Heart left ventricle (tissue), 13 donors: Measurements from ENCODE around the gene CCL1.

Experiments used
- POLR2A ChIP-seq, 2 donors: fragments of 450-650 bp; IDR thresholded peaks; one replicate each; pipeline ENCODE4 v1.6.1; 2017; ENCODE audit warnings: antibody characterized with exemption in 2 of 2, mild to moderate bottlenecking in 2 of 2, moderate library complexity in 2 of 2
- TF ChIP-seq, protein P1 (sequence below), 12 donors: fragments of 200-600 bp; sonication (generic) in 4 of 12; IDR thresholded peaks; one replicate each; pipeline versions ENCODE4 v1.5.0 to v1.8.0; 2018 to 2022; ENCODE audit warnings: antibody characterized with exemption in 12 of 12, mild to moderate bottlenecking in 5 of 12
- donor health status: ischemic (EF 13 %, LVEDD 7.1; RV severe dilation, severe dysfunction).
- donor health status: DM: no; HTN: yes; CAD: no.
- donor health status: DM: no; HTN: no; CAD: no.
- donor health status: ischemic (EF 25% LVEDD 6.9; RV normal size, moderate dysfunction).
- donor health status: ischemic (EF 25% LVEDD 5.7; RV mildly dilated, moderate dysfunction).
- donor health status: ischemic (EF 35%, LVEDD 5.7; RV mildly dilated, moderate dysfunction).
- donor health status: nonischemic (EF 11% LVEDD 7.7; RV severe dilation, severe dysfunction).
- donor health status: DM: yes; HTN: yes; CAD: no.
- donor health status: PGD.
- donor health status: ischemic (EF 29% LVEDD 5.4; RV normal size, mild dysfunction).
- donor health status: nonischemic (EF 23%, LVEDD 6.1; RV moderate dilation, normal function).

DNA sequence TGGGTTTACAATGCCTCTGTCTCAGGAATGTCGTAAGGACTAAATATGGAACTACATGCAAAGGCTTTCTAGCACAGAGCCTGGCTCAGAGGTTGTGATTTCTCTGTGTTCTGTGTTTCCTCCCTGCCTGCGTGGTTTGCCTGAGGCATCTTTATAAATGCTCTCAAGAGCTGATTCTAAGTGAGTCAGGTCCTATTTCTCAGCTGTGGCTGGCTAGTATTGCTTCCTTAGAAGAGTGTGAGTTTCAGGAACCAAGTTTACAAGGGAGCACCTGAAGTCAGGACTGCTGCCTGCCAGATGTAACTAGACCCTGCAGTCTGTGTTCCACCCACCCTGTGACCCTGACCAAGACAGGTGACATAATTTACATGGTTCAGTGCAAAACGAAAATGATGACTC lies 8.0 kb upstream of the CCL1 start:
- TF ChIP-seq, protein P1, sequence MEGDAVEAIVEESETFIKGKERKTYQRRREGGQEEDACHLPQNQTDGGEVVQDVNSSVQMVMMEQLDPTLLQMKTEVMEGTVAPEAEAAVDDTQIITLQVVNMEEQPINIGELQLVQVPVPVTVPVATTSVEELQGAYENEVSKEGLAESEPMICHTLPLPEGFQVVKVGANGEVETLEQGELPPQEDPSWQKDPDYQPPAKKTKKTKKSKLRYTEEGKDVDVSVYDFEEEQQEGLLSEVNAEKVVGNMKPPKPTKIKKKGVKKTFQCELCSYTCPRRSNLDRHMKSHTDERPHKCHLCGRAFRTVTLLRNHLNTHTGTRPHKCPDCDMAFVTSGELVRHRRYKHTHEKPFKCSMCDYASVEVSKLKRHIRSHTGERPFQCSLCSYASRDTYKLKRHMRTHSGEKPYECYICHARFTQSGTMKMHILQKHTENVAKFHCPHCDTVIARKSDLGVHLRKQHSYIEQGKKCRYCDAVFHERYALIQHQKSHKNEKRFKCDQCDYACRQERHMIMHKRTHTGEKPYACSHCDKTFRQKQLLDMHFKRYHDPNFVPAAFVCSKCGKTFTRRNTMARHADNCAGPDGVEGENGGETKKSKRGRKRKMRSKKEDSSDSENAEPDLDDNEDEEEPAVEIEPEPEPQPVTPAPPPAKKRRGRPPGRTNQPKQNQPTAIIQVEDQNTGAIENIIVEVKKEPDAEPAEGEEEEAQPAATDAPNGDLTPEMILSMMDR (IDR thresholded peaks at IDR 0.05), result no peak
- TF ChIP-seq POLR2A (IDR thresholded peaks at IDR 0.05), result no peak
